IMR-90 (cell line): Measurements from ENCODE around the gene SLC44A4. TPM values are rescaled to one million over a fixed set of nuclear protein-coding genes. Genes with fewer than 3 reads are reported as not detected.
A peak's percentile ranks its signal among the peaks of the same experiment; 100 is the strongest.
"Not testable (repeated sequence)": the region's sequence is repeated elsewhere in the genome, so short reads cannot be mapped to it uniquely, and the experiment has no call there.

Source experiments
- ATAC-seq: fragments of 200-7000 bp; cut with Tn5 transposase; 2 replicates; pipeline ENCODE4 v1.9.1; 2020; ENCODE audit warnings: low read depth, mild to moderate bottlenecking, moderate library complexity
- BruUV-seq: library from RNA; stranded (reverse); fragments of 400-500 nt; replicated peaks from 2 replicates; lab custom pipeline; 2021; lab: Mats Ljungman, UMichigan
- CTCF ChIA-PET: fragments of 300-600 bp; formaldehyde crosslinking; extraction: SDS; loops from one replicate; lab custom pipeline; 2021; ENCODE audit warnings: antibody characterized with exemption; lab: Yijun Ruan, JAX
- POLR2A ChIA-PET: fragments of 300-600 bp; sonication (Branson Sonifier 250); formaldehyde crosslinking; loops from one replicate; lab custom pipeline; 2022; ENCODE audit warnings: antibody characterized with exemption; ENCODE audit not compliant: unreplicated experiment; lab: Charles Lee
- DNase-seq: peaks from one replicate; pipeline ENCODE4 v3.0.0; 2013
- H2AFZ ChIP-seq: replicated peaks from 2 replicates; pipeline ENCODE3; 2013; ENCODE audit warnings: low read length, mild to moderate bottlenecking; ENCODE audit not compliant: poor library complexity
- H2AK5ac ChIP-seq: 2 replicates; pipeline ENCODE4 v1.6.1; 2013; ENCODE audit warnings: low read depth, low read length, inconsistent platforms
- H2AK9ac ChIP-seq: replicated peaks from 2 replicates; pipeline ENCODE3; 2013; ENCODE audit warnings: mild to moderate bottlenecking, low read depth, low read length, moderate library complexity; ENCODE audit not compliant: poor library complexity
- H2BK120ac ChIP-seq: 2 replicates; pipeline ENCODE4 v1.6.1; 2013; ENCODE audit warnings: low read depth, low read length, inconsistent platforms
- H2BK15ac ChIP-seq: 3 replicates; pipeline ENCODE4 v1.6.1; 2013; ENCODE audit warnings: low read depth, low read length, inconsistent platforms
- H2BK20ac ChIP-seq: 2 replicates; pipeline ENCODE4 v1.6.1; 2013; ENCODE audit warnings: low read depth, mild to moderate bottlenecking, inconsistent platforms, low read length, moderate library complexity
- H2BK5ac ChIP-seq: 2 replicates; pipeline ENCODE4 v1.6.1; 2013; ENCODE audit warnings: mild to moderate bottlenecking, low read depth, low read length, inconsistent platforms; ENCODE audit not compliant: poor library complexity, severe bottlenecking
- H3K14ac ChIP-seq: replicated peaks from 2 replicates; pipeline ENCODE4 v1.6.1; 2013; ENCODE audit warnings: low read depth, low read length, inconsistent platforms
- H3K18ac ChIP-seq: 2 replicates; pipeline ENCODE4 v1.6.1; 2013; ENCODE audit warnings: low read depth, low read length, control low read depth
- H3K23ac ChIP-seq: 2 replicates; pipeline ENCODE4 v1.6.1; 2013; ENCODE audit warnings: low read depth, low read length, inconsistent platforms
- H3K27ac ChIP-seq: 2 replicates; pipeline ENCODE4 v1.5.1; 2013; ENCODE audit warnings: mild to moderate bottlenecking, control low read depth, low read length; ENCODE audit not compliant: insufficient read depth
- H3K27me3 ChIP-seq: 2 replicates; pipeline ENCODE4 v1.6.1; 2013; ENCODE audit warnings: low read length; ENCODE audit not compliant: control insufficient read depth, insufficient read depth
- H3K36me3 ChIP-seq: 2 replicates; pipeline ENCODE4 v1.6.1; 2013; ENCODE audit warnings: low read length, mixed read lengths; ENCODE audit not compliant: control insufficient read depth, insufficient read depth
- H3K4ac ChIP-seq: 2 replicates; pipeline ENCODE4 v1.6.1; 2013; ENCODE audit warnings: low read depth, low read length, inconsistent platforms
- H3K4me1 ChIP-seq: 2 replicates; pipeline ENCODE4 v1.6.1; 2013; ENCODE audit warnings: low read length, mixed read lengths; ENCODE audit not compliant: control insufficient read depth, insufficient read depth
- H3K4me2 ChIP-seq: 2 replicates; pipeline ENCODE4 v1.6.1; 2013; ENCODE audit warnings: low read depth, mild to moderate bottlenecking, control low read depth, low read length, moderate library complexity
- H3K4me3 ChIP-seq: 2 replicates; pipeline ENCODE4 v1.5.1; 2013; ENCODE audit warnings: low read depth, mild to moderate bottlenecking, control low read depth, low read length, moderate library complexity; ENCODE audit not compliant: insufficient read depth
- H3K56ac ChIP-seq: 2 replicates; pipeline ENCODE4 v1.6.1; 2013; ENCODE audit warnings: low read length, inconsistent platforms; ENCODE audit not compliant: insufficient read depth; ENCODE audit errors: extremely low read depth
- H3K79me1 ChIP-seq, 2 experiments: 2 replicates each; pipeline ENCODE4 v1.6.1; 2013; ENCODE audit warnings: low read length in 2 of 2, inconsistent platforms in 1 of 2, low read depth in 1 of 2
- H3K9ac ChIP-seq: 2 replicates; pipeline ENCODE4 v1.6.1; 2013; ENCODE audit warnings: low read depth, low read length, control low read depth
- H3K9me1 ChIP-seq: 2 replicates; pipeline ENCODE4 v1.6.1; 2013; ENCODE audit warnings: low read length, inconsistent platforms; ENCODE audit not compliant: insufficient read depth
- H3K9me3 ChIP-seq: 2 replicates; pipeline ENCODE4 v1.6.1; 2013; ENCODE audit warnings: low read length; ENCODE audit not compliant: control insufficient read depth, insufficient read depth
- H4K20me1 ChIP-seq: 2 replicates; pipeline ENCODE4 v1.6.1; 2013; ENCODE audit warnings: low read length, inconsistent platforms; ENCODE audit not compliant: insufficient read depth
- H4K5ac ChIP-seq: 2 replicates; pipeline ENCODE4 v1.6.1; 2013; ENCODE audit warnings: mild to moderate bottlenecking, low read depth, low read length, control low read depth
- H4K8ac ChIP-seq, 2 experiments: 2 replicates each; pipeline ENCODE4 v1.6.1; 2013; ENCODE audit warnings: low read depth in 2 of 2, low read length in 2 of 2, control low read depth in 1 of 2, inconsistent platforms in 1 of 2
- H4K91ac ChIP-seq: 2 replicates; pipeline ENCODE4 v1.6.1; 2013; ENCODE audit warnings: low read depth, low read length, inconsistent platforms; ENCODE audit not compliant: insufficient read depth
- ELK1 ChIP-seq: fragments of 150-350 bp; IDR thresholded peaks from 2 replicates; pipeline ENCODE4 v1.6.1; 2016; ENCODE audit warnings: low read depth, mild to moderate bottlenecking, low read length, moderate library complexity, borderline replicate concordance
- WGBS, 2 experiments: methylation state at CpG; one replicate each; pipeline versions ENCODE4 v1.1.5 to v1.1.7; 2013; ENCODE audit warnings: missing lambda C conversion rate in 2 of 2; ENCODE audit not compliant: insufficient read length in 1 of 2; ENCODE audit errors: extremely low coverage in 2 of 2; 5-methylcytosine and 5-hydroxymethylcytosine counted together
- dilution Hi-C: fragments of 300-500 bp; cut with HindIII; formaldehyde crosslinking; loops from one replicate; pipeline ENCODE4 v1.14.3; 2018; ENCODE audit warnings: low sequenced_read_pairs; ENCODE audit not compliant: unreplicated experiment
- in situ Hi-C: fragments of 300-500 bp; cut with MboI; formaldehyde crosslinking; loops from 3 replicates; pipeline ENCODE4 v1.14.3; 2019; ENCODE audit warnings: low sequenced_read_pairs, inconsistent platforms, mixed read lengths
- intact Hi-C: fragments of 100-400 bp; cut with micrococcal nuclease; formaldehyde crosslinking; loops from 2 replicates; pipeline ENCODE4 v1.10.0; 2022
- polyA plus RNA-seq, 3 experiments: library from polyadenylated mRNA; depleted of rRNA; stranded (reverse); fragments of >200 nt; gene quantifications; 2 replicates each; pipeline ENCODE4 v1.2.3, GENCODE V29; 2012; ENCODE audit warnings: low replicate concordance in 1 of 3
- total RNA-seq: library from RNA; depleted of rRNA; stranded (reverse); fragments of >200 nt; gene quantifications from 2 replicates; pipeline ENCODE4 v1.2.3, GENCODE V29; 2012

The SLC44A4 gene
- total and polyA plus RNA-seq, 2 of the 4 experiments (the other 2 are of a cell fraction) = 0.14 to 0.36 TPM

- Histone ChIP-seq H2BK5ac (peak overlapping the region; percentile 25), H2AK5ac (peak overlapping the region; percentile 56; the same call in 1 of the 2 replicates), H2AFZ (no peak overlapping the region), H3K79me1 (peaks cover 10 to 47% of the 10 kb centered on the region in 2 experiments), H3K4me3 (no peak overlapping the region), H4K20me1 (no peaks in the 10 kb centered on the region; the same call in 1 of the 2 replicates), H3K18ac (no peak overlapping the region), H3K9me1 (peaks cover 7% of the 10 kb centered on the region), H2BK20ac (no peak overlapping the region), H2AK9ac (no peak overlapping the region), H3K9ac (no peak overlapping the region), H3K14ac (no peak overlapping the region), H3K27ac (no peak overlapping the region), H3K36me3 (no peaks in the 10 kb centered on the region), H3K23ac (0 out of 2 replicates have a peak overlapping the region, but pooled peaks have one; percentile 5), H3K4me1 (peaks cover 6% of the 10 kb centered on the region), H4K5ac (no peak overlapping the region), H3K56ac (no peak overlapping the region), H3K4me2 (0 out of 2 replicates have a peak overlapping the region, but pooled peaks have one; percentile 5), H2BK120ac (no peak overlapping the region), H4K91ac (no peak overlapping the region), H4K8ac (0 out of 4 replicates have a peak overlapping the region, but pooled peaks of 1 of the 2 experiments have one; percentile 6), H3K9me3 (no peaks in the 10 kb centered on the region), H3K4ac (no peak overlapping the region), H3K27me3 (no peaks in the 10 kb centered on the region), H2BK15ac (no peak overlapping the region)
- intact Hi-C loops = no loop called here
- DNase-seq = no peak
- POLR2A ChIA-PET = no interaction called here
- no peak for ATAC-seq
- in situ Hi-C loops = no loop called here
- CTCF ChIA-PET = interaction anchor here (0.6 kb wide), 2 partner anchors 21 to 50 kb away, joined by 5 to 6 read pairs; no protein-coding TSS in a partner anchor
- BruUV-seq = no TSS peak
- dilution Hi-C loops = no loop called here
- TF ChIP-seq ELK1 = no peak
These were observed 58.9 kb downstream of the SLC44A4 start for GRCh38 chr6:31819871-31820299.

- peaks cover 10 to 50% of the 10 kb centered on the region in 2 experiments; a peak in 3 of 4 replicates for H3K79me1 ChIP-seq
- 0 out of 2 replicates have a peak overlapping the region, but pooled peaks have one; percentile 59 for H3K14ac ChIP-seq
- H3K9me1 ChIP-seq, H3K4me3 ChIP-seq, H3K36me3 ChIP-seq, H2AK5ac ChIP-seq, H3K27ac ChIP-seq, H3K9ac ChIP-seq, dilution Hi-C loops, H3K27me3 ChIP-seq, H2AFZ ChIP-seq, H3K4ac ChIP-seq, H3K18ac ChIP-seq, CTCF ChIA-PET, H4K91ac ChIP-seq, H4K20me1 ChIP-seq, BruUV-seq, H3K56ac ChIP-seq, H2AK9ac ChIP-seq, H2BK15ac ChIP-seq, DNase-seq, POLR2A ChIA-PET, H2BK20ac ChIP-seq, intact Hi-C loops, ATAC-seq, H3K9me3 ChIP-seq, H4K8ac ChIP-seq, in situ Hi-C loops, H4K5ac ChIP-seq, H2BK120ac ChIP-seq, H3K4me1 ChIP-seq: not testable (repeated sequence)
- 86% methylated on average over 1 of the region's 8 CpGs; no CpG with 5 or more reads in 1 of the 2 experiments for WGBS, 2 experiments
- H3K23ac ChIP-seq = peak overlapping the region; percentile 13; the same call in 1 of the 2 replicates
- peak overlapping the region; percentile 31 for H2BK5ac ChIP-seq
- H3K4me2 ChIP-seq = peak overlapping the region; percentile 75
These were observed 60.8 kb downstream of the SLC44A4 start for GRCh38 chr6:31817929-31818511.
